ENCODE data around the gene ADAMTS2.

GRCh38 chr5:179313849-179314521 is 31.3 kb downstream of the ADAMTS2 start:
- no peak for TF ChIP-seq CTCF (IDR thresholded peaks at IDR 0.05; ENCODE audit: control extremely low read depth in 1 of 3, insufficient read depth in 1 of 3, low read depth in 1 of 3, low read length in 3 of 3)
- no peak for TF ChIP-seq POLR2AphosphoS5 (IDR thresholded peaks at IDR 0.05; ENCODE audit: low read depth, low read length)
- no peak for TF ChIP-seq TBP (IDR thresholded peaks at IDR 0.05; ENCODE audit: low read depth, low read length)
- TF ChIP-seq RAD21 (IDR thresholded peaks at IDR 0.05 in 1 of 2, conservative IDR thresholded peaks at IDR 0.05 in 1 of 2; ENCODE audit: low read depth in 2 of 2, low read length in 2 of 2) = no peak
- no peak for TF ChIP-seq TAF1 (IDR thresholded peaks at IDR 0.05; ENCODE audit: low read depth, low read length)
- no peak for TF ChIP-seq EZH2 (IDR thresholded peaks at IDR 0.05; ENCODE audit: low read depth, low read length, severe bottlenecking)
- TF ChIP-seq MAFK (IDR thresholded peaks at IDR 0.05; ENCODE audit: low read depth, low read length) = no peak
- TF ChIP-seq EP300 (IDR thresholded peaks at IDR 0.05; ENCODE audit: borderline replicate concordance in 1 of 2, low read depth in 2 of 2, low read length in 2 of 2) = no peak
